ENCODE measurements around the gene SNAI3.
A peak's percentile ranks its signal among the peaks of the same experiment; 100 is the strongest.
"Not testable (repeated sequence)": the region's sequence is repeated elsewhere in the genome, so short reads cannot be mapped to it uniquely, and the experiment has no call there.

The SNAI3 gene

DNA sequence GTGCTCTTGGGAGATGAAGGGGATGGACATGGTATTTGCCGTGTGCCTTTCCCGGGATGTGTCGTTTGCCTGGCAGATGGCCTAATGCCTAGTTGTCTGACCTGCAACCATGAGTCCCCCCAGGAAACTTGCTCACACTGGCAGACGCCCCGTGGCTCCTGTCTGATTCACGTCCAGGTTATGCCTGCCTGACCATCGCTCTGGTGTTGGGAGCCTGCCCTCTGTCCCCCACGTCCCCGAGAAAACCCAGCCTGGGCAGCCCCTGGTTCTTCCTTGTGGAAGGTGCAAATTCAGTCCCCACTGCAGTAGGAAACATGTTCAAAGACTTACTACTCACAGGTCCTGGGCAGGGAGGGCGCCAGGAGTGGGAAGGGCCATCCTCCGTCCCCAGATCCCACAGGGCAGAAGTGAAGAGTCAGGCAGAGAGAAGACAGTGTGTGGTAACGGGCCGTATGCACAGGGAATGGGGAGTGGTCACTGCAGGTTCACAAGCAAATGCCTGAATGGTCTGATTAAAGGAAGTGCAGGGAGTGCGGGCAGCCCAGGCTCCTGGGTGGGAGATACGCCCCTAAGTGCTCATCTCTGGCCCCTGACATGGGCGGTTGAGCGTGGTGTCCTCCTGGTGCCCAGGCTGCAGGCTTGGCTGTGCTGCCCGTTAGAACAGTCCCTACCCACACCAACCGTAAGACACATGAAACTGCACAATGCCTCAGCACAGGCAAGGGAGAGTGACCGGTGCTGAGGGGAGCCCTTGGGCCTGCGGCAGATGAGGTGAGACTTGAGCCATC, 4.2 kb upstream of the SNAI3 start:
- no peak for DNase-seq

DNA sequence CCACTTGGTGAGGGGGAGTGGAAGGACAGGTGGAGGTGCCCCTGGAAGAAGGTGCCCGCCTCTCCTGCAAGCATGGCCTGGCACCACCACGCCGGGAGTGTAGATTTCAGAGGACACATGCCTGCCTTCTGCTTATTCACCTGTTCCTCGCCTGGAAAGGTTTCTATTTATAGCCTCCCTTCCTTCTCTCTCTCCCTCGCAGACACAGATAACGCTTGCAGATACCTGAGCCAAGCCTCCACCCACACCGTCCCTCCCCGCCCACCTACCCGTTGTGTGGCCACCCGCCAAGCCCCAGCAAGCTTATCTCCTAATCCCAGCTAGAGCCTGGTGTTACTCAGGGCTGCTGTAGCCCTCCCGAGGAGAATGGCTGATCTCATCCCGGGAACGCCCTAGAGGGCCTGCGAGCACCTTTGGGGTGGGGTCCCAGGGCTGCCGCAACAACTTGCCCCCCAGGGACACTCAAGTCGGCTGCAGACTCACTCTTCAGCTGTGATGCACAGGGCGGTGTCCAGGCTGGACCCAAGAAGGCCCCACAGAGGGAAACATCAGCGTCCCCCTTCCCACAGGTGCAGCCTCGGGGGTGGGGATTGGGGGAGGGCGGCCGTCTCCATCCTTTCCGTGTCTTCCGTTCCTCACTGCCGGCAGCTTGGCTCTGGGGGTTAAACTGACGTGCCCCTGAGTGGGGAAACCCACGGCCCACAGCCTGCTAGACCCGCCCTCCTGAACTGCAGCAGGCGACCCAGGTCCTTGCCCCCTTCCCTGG, 1.9 kb upstream of the SNAI3 start:
- no peak for DNase-seq

DNA sequence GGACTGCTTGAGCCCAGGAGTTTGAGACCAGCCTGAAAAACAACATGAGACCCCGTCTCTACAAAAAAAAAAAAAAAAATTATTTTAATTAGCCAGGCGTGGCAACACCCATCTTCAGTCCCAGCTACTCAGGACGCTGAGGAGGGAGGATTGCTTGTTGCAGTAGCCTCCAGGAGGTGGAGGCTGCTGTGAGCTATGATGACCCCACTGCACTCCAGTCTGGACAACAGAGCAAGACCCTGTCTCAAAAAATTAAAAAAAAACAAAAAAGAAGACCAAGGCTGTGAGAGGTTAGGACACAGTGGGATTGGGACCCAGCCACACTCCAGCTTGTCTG, 1.3 kb upstream of the SNAI3 start:
- DNase-seq, result no peak

DNA sequence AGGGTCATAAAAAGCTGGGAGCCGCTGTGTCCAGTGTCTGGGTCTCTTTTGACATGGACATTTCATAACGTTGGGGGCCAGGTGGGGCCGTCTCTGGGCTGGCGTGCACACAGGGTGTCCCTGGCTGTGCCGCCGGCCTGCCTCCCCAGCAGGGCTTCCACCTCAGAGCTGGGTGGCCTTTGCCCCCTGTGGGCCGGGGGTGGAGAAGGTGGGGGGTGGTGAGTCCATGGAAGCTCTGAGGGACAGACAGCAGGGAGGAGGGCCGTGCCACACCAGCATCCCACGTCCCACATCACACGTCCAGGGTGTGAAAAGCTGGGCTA, 908 bp upstream of the SNAI3 start:
- DNase-seq, result no peak

DNA sequence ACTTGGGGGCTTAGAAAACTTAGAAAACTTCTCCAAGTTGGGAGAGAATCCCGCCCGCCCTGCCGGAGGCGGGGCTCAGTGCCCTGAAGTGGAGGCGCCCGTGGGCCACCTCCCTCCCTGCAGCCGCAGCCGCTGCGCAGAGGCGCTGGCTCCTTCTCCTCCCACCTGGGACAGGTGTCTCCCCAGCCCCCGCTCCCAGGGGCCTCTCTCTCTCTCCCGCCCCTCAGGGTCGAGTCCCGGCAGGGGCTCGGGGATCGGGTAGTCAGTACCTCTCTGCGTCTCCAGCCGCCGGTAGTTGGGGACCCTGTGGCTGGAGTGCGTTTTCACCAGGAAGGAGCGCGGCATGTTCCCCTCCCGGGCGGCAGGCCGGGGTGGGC, 257 bp downstream of the SNAI3 start:
- peak in 1 of 2 experiments; percentile 40 for DNase-seq

DNA sequence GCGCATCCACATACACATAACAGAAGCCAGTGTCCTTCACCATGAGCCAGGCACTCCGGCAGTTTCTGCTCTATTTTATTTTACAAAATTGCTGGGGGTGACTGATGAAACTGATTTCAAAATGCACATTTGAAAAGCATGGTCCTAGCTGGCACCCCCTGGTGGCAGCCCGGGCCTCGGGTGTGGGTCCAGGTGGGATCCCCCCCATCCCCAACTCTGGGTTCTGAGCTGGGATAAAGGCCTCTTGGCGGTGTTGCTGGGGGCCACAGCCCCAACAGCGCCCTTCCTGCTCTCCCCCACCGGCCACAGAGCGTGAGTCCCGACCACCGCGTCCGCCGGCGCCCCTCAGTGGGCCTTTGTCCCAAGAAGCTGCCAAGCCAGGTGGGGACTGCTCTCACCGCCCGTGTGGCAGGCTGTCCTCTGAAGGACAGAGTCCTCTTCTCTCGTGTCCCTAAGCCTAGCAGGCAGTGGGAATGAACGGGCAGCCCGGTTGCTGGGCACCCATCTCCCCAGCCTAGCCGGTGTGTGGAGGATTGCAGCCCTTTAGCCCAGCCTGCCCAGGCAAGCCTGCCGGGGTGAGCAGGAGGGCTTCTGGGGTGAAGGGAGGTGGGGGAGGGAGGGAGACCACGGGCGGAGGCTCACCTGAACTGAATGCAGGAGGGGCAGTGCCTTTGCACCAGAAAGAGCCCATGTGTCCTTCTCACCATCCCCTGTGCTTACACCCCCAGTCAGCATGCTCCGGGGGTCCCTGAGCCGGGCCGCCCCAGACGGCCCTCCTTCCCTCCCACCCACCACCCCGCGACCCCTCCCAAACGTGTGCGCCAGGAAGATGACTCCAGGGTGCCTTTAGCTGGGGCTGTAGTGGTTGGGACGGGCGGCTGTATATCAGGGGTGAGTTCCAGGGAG, 898 bp downstream of the SNAI3 start:
- peak; percentile 70 for DNase-seq

DNA sequence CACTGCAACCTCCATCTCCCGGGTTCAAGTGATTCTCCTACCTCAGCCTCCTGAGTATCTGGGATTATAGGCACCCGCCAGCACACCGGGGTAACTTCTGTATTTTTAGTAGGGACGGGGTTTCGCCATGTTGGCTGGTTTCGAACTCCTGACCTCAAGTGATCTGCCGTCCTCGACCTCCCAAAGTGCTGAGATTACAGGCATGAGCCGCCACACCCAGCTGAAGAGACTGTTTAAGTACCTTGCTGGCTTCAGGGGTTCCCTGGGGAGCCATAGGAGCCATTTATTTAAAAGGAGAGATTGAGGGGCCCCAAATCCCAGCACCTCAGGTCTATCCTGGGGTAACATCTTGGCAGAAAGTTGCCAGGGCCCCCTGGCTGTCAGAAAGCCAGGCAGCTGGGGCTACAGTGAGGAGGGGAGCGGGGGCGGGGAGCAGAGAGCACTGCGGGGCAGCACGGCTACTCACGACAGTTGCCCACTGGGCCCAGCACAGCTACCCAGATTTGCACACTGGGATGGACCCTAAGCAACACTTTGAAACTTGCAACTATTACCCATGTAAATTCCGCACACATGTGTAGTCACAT, 1.6 kb downstream of the SNAI3 start:
- DNase-seq, result no peak

DNA sequence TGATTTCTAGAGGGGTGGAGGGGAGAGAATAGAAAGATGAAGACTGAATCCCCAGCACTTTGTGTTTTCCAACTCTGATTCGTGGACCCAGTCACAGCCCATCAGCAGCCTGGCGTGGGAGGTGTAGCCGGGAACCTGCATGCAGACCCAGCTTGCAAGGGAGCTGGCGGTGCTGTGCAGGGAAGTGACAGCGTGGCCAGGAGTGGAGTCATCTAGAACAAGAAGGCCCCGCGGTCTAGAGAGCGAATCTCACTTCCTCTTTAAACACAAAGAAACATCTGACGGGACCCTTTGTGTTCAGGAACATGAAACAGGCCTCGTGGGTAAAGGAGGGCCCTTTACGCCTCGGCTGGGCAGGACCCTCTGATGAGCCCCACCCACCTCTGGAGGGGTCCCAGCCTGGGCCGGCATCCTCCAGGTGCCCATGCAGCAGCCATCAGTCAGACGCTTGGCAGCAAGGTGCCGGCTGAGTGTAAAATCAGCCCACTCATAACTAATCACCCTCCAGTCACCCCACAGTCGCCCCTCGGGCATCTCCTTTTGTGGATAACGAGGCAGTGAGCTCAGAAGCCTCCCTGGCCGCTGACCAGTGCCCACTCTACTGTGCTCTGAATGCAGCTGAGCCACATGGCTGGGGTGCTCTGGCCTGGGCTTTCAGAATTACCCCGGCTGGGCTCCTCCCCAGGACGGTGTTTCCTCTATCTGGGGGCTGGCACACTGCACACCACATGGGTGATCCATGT, 4.4 kb downstream of the SNAI3 start:
- DNase-seq, result peak; percentile 40 to 52

DNA sequence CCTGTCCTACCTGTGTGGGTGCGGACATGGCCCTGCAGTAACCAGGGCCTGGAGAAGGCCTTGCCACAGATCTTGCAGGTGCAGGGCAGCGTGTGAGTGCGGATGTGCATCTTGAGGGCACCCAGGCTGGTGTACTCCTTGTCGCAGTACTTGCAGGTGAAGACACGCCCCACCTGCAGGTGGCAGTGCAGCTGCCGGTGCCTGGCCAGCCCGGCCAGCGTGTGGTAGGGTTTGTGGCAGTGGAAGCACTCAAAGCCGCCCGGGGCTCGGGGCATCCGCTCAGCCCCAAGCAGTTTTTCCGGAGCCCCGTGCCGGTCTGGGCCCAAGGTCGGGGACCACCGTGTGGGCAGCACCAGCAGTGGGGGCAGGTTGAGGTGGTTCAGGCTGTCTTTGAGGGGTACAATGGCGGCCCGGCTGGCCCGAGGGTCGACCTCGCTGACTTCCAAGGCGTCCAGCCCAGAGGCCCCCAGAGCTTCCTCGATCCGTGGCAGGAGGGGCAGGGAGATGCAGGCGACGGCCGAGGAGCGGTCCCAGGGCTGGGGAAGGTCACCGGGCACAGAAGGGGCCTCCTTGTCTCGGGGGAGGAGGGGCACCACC, 5.1 kb downstream of the SNAI3 start:
- peak in 1 of 2 experiments; percentile 37 for DNase-seq

DNA sequence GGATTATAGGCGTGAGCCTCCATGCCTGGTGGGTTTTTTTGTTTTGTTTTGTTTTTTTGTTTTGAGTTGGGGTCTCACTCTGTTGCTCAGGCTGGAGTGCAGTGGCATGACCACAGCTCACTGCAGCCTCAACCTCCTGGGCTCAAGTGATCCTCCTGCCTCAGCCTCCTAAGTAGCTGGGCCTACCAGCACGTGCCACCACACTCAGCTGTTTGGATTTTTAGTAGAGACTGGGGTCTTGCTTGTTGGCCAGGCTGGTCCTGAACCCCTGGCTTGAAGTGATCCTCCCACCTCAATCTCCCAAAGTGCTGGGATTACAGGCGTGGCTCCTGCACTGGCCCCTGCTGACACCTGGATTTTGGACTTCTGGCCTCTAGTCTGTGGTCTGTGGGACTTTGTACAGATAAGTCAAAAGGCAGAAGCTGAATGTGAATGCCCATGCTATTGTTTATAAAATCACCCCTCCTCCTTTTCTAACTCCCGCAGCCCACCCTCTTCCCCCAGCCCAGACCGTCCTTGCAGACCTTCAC, 5.7 kb downstream of the SNAI3 start:
- no peak for DNase-seq

DNA sequence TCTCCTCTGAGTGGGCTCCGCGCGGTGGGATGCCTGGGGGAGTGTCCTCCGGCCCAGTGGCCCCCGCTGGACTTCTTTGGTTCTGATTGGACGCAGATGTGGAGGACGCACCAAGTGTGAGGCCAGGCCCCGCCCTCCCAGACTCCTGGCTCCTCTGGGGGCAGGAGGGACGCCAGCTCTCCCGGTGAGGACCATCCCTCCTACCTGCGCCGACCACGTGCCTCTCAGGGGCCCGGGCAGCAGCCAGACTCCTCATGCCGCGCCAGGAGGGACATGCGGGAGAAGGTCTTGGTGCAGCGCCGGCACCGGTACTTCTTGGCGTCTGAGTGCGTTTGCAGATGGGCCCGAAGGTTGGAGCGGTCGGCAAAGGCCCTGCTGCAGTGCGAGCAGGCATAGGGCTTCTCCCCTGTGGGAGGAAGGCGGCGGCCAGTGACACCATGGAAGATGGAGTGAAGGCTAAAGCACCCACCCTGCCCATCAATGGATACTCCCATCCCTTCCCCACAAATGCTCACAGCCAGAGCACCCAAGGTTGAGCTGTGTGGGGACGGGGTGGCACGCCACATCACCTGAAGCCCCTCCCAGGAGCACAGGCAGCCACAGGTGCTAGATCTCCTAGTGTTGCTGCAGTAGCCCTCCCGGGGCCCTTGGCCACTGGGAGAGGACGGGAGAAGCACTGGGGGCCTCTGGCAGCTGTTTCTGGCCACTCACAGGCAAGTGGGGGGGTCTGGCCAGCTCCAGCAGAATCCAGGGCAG, 7.9 kb downstream of the SNAI3 start:
- DNase-seq, result no peak

DNA sequence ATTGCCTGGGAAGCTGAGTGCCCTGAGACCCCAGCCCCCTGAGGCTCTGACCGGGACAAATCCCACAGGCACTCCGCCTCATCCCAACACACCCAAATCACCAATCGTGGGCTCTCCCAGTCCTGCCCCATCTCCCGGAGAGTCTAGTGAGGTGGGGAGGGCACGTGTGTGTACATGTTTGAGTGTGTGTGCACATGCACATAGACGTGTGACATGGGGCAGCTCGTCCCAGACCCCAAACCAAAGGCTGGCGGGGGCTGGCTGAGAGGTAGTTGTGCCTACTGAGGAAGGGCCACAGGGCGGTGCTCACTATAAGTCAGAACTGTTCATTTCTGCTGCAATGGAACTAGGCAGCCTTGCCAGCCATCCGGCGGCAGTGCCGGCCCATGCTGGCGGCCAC, 8.6 kb downstream of the SNAI3 start:
- DNase-seq, result no peak

DNA sequence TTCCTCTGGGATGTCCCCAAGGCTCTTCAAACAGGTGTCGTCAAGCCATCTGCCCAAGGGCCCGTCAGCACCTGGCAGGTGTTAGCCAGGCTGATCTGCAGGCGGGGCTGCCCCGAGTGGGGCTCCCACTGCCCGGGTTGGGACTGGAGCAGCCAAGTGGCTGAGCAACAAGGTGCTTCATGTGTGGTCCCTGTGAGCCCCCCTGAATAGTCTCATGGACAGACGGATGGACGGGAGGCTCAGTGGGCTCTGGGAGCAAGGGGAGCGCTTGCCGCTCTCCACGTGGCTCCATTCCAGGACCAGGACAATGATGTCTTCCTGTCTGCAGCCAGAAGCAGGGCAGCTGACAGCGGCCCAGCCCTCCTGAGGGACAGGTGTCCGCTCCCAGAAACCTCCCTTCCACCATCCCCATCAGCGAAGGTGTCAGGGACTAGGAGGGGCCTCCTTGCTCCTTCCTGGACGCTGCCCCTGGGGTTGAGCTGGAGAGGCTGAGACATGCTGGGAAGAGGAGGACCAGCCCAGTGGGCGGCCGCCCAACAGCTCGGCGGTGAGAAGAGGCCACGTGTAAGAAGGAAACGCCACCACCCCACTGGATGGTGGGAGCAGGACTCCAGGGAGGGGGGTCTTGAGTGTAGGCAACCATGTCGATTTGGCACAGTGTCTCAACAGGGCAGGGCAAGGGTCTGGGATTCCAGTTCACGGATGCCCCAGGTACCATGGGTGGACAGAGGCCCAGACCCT, 9.6 kb downstream of the SNAI3 start:
- DNase-seq, result no peak

DNA sequence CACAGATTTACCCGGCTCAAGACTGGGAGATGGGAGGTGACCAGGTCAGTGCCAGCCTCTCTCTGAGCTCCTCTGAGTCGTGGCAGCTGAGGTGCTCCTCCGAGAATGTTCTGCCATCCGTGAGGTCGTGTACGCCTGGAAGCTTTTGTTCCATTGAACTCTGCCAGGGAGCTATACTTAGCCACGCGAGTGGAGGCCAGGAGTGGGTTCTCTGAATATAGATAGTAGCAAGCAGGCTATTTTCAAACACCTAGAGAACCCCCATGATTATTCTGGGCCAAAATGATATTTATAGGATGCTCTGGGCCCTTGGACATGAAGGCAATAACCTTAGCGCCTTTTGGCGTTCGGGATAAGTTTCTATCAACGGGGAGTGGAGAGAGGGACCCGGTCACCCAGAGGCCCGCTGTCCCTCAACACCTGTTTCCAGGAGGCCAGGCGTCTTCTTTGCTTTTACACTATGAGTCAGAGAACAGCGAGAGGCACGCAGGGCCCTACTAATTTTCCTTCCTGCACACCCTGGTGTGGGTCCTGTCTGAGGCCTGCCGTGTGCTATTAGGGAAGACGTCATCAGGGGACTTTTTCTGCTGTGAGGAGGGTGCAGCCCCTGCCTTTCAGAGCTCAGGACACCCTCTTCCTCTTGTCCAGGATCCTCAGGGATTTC, 12.5 kb downstream of the SNAI3 start:
- no peak for DNase-seq

DNA sequence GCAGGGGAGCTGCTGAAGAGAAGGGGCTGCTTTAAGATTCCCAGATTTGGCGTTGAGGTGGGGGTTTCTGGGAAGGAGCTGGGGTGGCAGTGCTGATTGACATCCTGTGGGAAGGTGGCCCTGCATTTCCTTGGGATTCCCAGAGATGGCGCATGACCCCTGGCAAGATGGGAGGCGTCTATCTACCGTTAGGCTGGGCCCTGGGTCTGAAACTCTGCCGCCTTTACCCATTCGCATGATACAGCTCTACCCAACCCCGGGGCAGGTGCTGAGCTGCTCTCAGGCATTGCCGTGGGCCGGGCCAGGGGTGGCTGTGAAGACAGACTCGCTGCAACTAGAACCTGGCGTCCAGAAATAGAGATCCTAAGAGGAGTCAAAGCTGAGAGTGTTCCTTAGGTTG, 13.5 kb downstream of the SNAI3 start:
- DNase-seq, result no peak

DNA sequence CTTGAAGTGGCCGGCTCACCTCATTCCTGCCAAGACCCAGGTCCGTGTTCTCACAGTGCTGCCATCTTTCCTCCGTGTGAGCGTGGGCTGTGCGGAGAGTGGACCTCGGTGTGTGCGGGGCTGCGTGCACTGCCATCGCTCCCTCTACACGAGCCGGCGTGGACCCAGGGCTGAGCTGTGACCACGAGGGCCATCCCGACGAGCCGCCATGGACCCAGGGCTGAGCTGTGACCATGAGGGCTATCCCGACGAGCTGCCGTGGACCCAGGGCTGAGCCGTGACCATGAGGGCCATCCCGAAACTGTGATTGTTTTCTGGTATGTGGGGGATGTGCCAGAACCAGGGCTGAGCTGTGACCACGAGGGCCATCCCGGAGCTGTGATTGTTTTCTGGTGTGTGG, 14.5 kb downstream of the SNAI3 start:
- DNase-seq, result no peak

DNA sequence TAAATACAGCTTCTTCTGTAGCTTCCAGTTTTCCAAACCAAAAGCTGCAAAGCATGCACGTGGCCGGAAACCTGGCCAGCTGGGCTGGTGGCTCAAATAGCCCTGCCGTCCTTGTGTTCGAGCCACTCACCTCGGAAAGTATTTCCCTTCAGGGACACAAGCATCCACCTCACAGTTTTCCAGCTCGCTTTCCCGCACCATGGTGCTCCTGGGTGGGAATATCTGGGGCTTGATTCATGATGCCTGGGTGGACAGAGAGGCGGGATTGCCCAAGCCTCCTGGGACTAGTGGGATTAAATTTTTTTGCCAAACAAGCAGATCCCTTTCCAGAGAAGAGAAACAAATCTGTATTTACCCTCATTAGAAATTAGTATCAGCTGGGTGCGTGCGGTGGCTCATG, 16.3 kb downstream of the SNAI3 start:
- DNase-seq, result no peak

DNA sequence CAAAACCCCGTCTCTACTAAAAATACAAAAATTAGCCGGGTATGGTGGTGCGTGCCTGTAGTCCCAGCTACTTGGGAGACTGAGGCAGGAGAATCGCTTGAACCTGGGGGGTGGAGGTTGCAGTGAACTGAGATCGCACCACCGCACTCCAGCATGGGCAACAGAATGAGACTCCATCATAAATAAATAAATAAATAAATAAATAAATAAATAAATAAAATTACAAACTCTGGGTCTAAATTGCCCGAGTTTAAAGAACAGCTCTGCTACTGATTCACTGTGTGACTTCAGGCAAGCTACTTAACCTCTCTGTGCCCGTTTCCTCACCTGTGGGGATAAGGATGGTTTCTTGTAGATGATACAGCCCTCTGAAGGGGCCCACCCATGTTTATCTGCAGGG, 16.8 kb downstream of the SNAI3 start:
- not testable (repeated sequence) for DNase-seq

DNA sequence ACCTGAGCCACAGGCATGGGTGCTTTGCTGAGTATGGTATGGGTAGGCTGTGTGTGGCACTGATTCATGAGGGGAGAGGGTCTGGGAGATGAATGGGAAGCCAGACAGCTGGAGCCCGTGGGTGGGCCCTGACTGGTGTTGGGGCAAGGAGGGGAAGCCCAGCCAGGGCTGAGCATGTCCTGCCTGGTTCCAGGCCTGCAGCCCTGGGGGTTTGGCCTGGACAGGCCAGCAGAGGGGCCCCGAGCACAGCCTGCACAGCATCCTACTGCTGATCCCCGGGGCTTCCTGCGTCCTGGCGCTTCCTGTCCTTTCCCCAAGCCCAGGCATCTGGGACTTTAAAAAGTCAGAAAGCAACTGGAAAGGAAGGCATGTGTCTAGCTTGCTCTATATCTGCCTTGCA, 18.8 kb downstream of the SNAI3 start:
- no peak for DNase-seq

DNA sequence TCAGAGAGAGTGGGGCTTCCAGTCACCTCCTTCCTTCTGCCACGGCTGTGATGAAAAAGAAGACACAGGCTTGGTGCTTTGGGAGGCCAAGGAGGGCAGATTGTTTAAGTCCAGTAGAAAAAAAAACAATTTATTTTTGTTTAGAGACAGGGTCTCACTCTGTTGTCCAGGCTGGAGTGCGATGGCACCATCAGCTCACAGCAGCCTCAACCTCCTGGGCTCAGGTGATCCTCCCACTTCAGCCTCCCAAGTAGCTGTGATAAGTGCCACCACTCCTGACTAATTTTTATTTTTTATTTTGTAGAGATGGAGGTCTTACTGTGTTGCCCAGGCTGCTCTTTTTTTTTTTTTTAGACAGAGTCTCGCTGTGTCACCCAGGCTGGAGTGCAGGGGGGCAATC, 20.7 kb downstream of the SNAI3 start:
- no peak for DNase-seq
